Peyer's patch (tissue), 4 donors: ENCODE results near the gene NBDY. TPM values are rescaled to one million over a fixed set of nuclear protein-coding genes. Genes with fewer than 3 reads are reported as not detected.
"Not testable (repeated sequence)": the region's sequence is repeated elsewhere in the genome, so short reads cannot be mapped to it uniquely, and the experiment has no call there.

Source experiments
- DNase-seq, 3 donors: peaks; one replicate each; pipeline ENCODE4 v3.0.0-alpha.2; 2017 to 2019
- H3K27ac ChIP-seq, 4 donors: fragments of 200-600 bp; sonication (generic); one replicate each; pipeline ENCODE4 v1.5.1; 2016 to 2019
- H3K27me3 ChIP-seq, 2 donors: fragments of 200-600 bp; sonication (generic); one replicate each; pipeline ENCODE4 v1.5.1; 2019
- H3K36me3 ChIP-seq, 3 donors: fragments of 200-600 bp; sonication (generic); one replicate each; pipeline ENCODE4 v1.5.1; 2016 to 2019
- H3K4me1 ChIP-seq, 4 donors: fragments of 200-600 bp; sonication (generic); one replicate each; pipeline ENCODE4 v1.5.1; 2016 to 2019
- H3K4me3 ChIP-seq, 4 donors: fragments of 200-600 bp; sonication (generic); 1 replicate in 3 of 4; 2 replicates in 1 of 4; pipeline ENCODE4 v1.5.1; 2016 to 2019; ENCODE audit warnings: mild to moderate bottlenecking in 1 of 4
- H3K9me3 ChIP-seq, 4 donors: fragments of 200-600 bp; sonication (generic); one replicate each; pipeline ENCODE4 v1.5.1; 2016 to 2019; ENCODE audit warnings: mild to moderate bottlenecking in 1 of 4
- CTCF ChIP-seq, 6 experiments: fragments of 450-650 bp in 4 of 6; fragments of 200-600 bp in 2 of 6; sonication (generic) in 1 of 6; IDR thresholded peaks; one replicate each; pipeline ENCODE4 v1.5.1; 2017 to 2019; ENCODE audit warnings: antibody characterized with exemption in 6 of 6, mild to moderate bottlenecking in 3 of 6, moderate library complexity in 1 of 6
- POLR2A ChIP-seq, 2 donors: fragments of 450-650 bp; IDR thresholded peaks; one replicate each; pipeline ENCODE4 v1.5.1; 2017; ENCODE audit warnings: antibody characterized with exemption in 2 of 2, mild to moderate bottlenecking in 2 of 2, moderate library complexity in 2 of 2
- total RNA-seq, 4 donors: library from RNA; depleted of rRNA; stranded (reverse); fragments of >200 nt; gene quantifications; one replicate each; pipeline ENCODE4 v1.1.0, GENCODE V29; 2016

NBDY gene
- total RNA-seq, 4 donors from 2014 or later: 9.1 to 14.0 (median 12.7) TPM

GRCh38 chrX:56780681-56781649 is 51.9 kb downstream of the NBDY start:
- H3K4me3 ChIP-seq, H3K27ac ChIP-seq, H3K27me3 ChIP-seq, H3K9me3 ChIP-seq, DNase-seq, H3K4me1 ChIP-seq, H3K36me3 ChIP-seq: not testable (repeated sequence)

GRCh38 chrX:56782352-56782751 is 53.3 kb downstream of the NBDY start:
- no peaks in the 10 kb centered on the region for H3K9me3 ChIP-seq
- no peaks in the 10 kb centered on the region for H3K4me1 ChIP-seq
- DNase-seq: no peak
- H3K36me3 ChIP-seq: no peaks in the 10 kb centered on the region
- TF ChIP-seq CTCF (IDR thresholded peaks at IDR 0.05) (no peak), POLR2A (IDR thresholded peaks at IDR 0.05) (no peak)
- H3K4me3 ChIP-seq: no peak overlapping the region
- H3K27me3 ChIP-seq: no peaks in the 10 kb centered on the region
- no peak overlapping the region for H3K27ac ChIP-seq

GRCh38 chrX:56782791-56783449 is 53.9 kb downstream of the NBDY start:
- Histone ChIP-seq H3K27ac (peak overlapping the region in 2 of 4 donors; percentile 57 to 61), H3K9me3 (no peaks in the 10 kb centered on the region), H3K27me3 (no peaks in the 10 kb centered on the region), H3K4me1 (no peaks in the 10 kb centered on the region), H3K36me3 (no peaks in the 10 kb centered on the region), H3K4me3 (peak overlapping the region in 2 of 4 donors; percentile 33 to 41)
- DNase-seq: peak in 1 of 3 donors; percentile 56
- no peak for TF ChIP-seq CTCF (IDR thresholded peaks at IDR 0.05)
- TF ChIP-seq POLR2A (IDR thresholded peaks at IDR 0.05): no peak

- no peak for TF ChIP-seq POLR2A (IDR thresholded peaks at IDR 0.05)
- TF ChIP-seq CTCF (IDR thresholded peaks at IDR 0.05): peak in 2 of 6 experiments; percentile 30 to 70
- peak in 2 of 3 donors; percentile 72 to 92 for DNase-seq
- H3K4me1 ChIP-seq: no peaks in the 10 kb centered on the region
- H3K9me3 ChIP-seq: no peaks in the 10 kb centered on the region
- no peaks in the 10 kb centered on the region for H3K36me3 ChIP-seq
- H3K4me3 ChIP-seq: peak overlapping the region in 2 of 4 donors; percentile 33 to 41
- H3K27me3 ChIP-seq: no peaks in the 10 kb centered on the region
- peak overlapping the region in 2 of 4 donors; percentile 57 to 61 for H3K27ac ChIP-seq
Observed at GRCh38 chrX:56783450-56783831, 54.4 kb downstream of the NBDY start.

GRCh38 chrX:56783996-56784620 is 55.1 kb downstream of the NBDY start:
- no peak overlapping the region for H3K4me3 ChIP-seq
- peak in 2 of 3 donors; percentile 5 to 30 for DNase-seq
- TF ChIP-seq CTCF (IDR thresholded peaks at IDR 0.05) (no peak), POLR2A (IDR thresholded peaks at IDR 0.05) (no peak)
- H3K27ac ChIP-seq: no peak overlapping the region
- H3K4me1 ChIP-seq: no peaks in the 10 kb centered on the region
- no peaks in the 10 kb centered on the region for H3K27me3 ChIP-seq
- H3K9me3 ChIP-seq: no peaks in the 10 kb centered on the region
- no peaks in the 10 kb centered on the region for H3K36me3 ChIP-seq
